BLaER1 treated with 17β-estradiol and CSF1 and Interleukin-3, amounts not matched to agents 10 nM and 100 nM (cell line): Measurements from ENCODE around the gene TNFAIP1.

Experiments used
- H3K27ac ChIP-seq, 11 experiments: shearing (Covaris generic); formaldehyde crosslinking; 2 replicates each; pipeline ENCODE4 v1.8.1; 2022
- H3K27me3 ChIP-seq, 11 experiments: shearing (Covaris generic); formaldehyde crosslinking; 2 replicates each; pipeline ENCODE4 v1.8.1; 2022
- H3K36me3 ChIP-seq, 11 experiments: shearing (Covaris generic); formaldehyde crosslinking; 2 replicates each; pipeline ENCODE4 v1.8.1; 2022
- H3K4me1 ChIP-seq, 10 experiments: shearing (Covaris generic); formaldehyde crosslinking; 2 replicates each; pipeline ENCODE4 v1.8.1; 2022
- H3K4me2 ChIP-seq, 11 experiments: shearing (Covaris generic); formaldehyde crosslinking; 2 replicates each; pipeline ENCODE4 v1.8.1; 2022
- H3K4me3 ChIP-seq, 10 experiments: shearing (Covaris generic); formaldehyde crosslinking; 2 replicates each; pipeline ENCODE4 v1.8.1; 2022
- H3K9ac ChIP-seq, 11 experiments: shearing (Covaris generic); formaldehyde crosslinking; 2 replicates each; pipeline ENCODE4 v1.8.1; 2022
- H3K9me3 ChIP-seq, 11 experiments: shearing (Covaris generic); formaldehyde crosslinking; replicated peaks in 1 of 11; 2 replicates each; pipeline ENCODE4 v1.8.1; 2022
- H4K20me1 ChIP-seq, 11 experiments: shearing (Covaris generic); formaldehyde crosslinking; 2 replicates each; pipeline ENCODE4 v1.8.1; 2022
- Cebpa-rat ChIP-seq, 11 experiments: shearing (Covaris generic); IDR thresholded peaks; 2 replicates each; pipeline ENCODE4 v1.8.1; 2022

TNFAIP1 gene

DNA sequence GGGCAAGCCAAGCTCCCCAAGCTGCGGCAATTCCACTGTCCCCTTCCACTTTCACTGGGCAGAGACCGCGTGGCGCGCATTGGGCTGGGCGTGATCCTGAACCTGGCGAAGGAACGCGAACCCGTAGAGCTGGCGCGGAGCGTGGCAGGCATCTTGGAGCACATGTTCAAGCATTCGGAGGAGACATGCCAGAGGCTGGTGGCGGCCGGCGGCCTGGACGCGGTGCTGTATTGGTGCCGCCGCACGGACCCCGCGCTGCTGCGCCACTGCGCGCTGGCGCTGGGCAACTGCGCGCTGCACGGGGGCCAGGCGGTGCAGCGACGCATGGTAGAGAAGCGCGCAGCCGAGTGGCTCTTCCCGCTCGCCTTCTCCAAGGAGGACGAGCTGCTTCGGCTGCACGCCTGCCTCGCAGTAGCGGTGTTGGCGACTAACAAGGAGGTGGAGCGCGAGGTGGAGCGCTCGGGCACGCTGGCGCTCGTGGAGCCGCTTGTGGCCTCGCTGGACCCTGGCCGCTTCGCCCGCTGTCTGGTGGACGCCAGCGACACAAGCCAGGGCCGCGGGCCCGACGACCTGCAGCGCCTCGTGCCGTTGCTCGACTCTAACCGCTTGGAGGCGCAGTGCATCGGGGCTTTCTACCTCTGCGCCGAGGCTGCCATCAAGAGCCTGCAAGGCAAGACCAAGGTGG lies 45.7 kb downstream of the TNFAIP1 start:
- H3K9me3 ChIP-seq, result no peaks in the 10 kb centered on the region
- no peak overlapping the region for H3K27ac ChIP-seq
- no peak overlapping the region for H3K4me2 ChIP-seq
- H3K27me3 ChIP-seq, result peaks cover 18 to 36% (median 29%) of the 10 kb centered on the region in 11 experiments
- peaks cover 17 to 32% (median 29%) of the 10 kb centered on the region in 10 experiments; a peak in 19 of 20 replicates for H3K4me1 ChIP-seq
- peaks cover 0 to 74% (median 14%) of the 10 kb centered on the region in 11 experiments; a peak in 13 of 22 replicates for H4K20me1 ChIP-seq
- H3K4me3 ChIP-seq, result no peak overlapping the region
- peaks cover 0 to 32% (median 13%) of the 10 kb centered on the region in 11 experiments; a peak in 17 of 22 replicates for H3K36me3 ChIP-seq
- no peak overlapping the region for H3K9ac ChIP-seq
- no peak for TF ChIP-seq Cebpa-rat (IDR thresholded peaks at IDR 0.05)

- H3K9ac ChIP-seq, result peak overlapping the region; percentile 20 to 76 (median 62)
- no peaks in the 10 kb centered on the region for H3K9me3 ChIP-seq
- peak overlapping the region in 8 of 11 experiments; percentile 4 to 58 (median 26); a peak in 9 of 22 replicates for H3K27ac ChIP-seq
- peak overlapping the region; percentile 52 to 70 (median 58) for H3K4me3 ChIP-seq
- peaks cover 18 to 47% (median 31%) of the 10 kb centered on the region in 11 experiments; a peak in 21 of 22 replicates for H3K36me3 ChIP-seq
- H4K20me1 ChIP-seq, result peaks cover 0 to 56% (median 8%) of the 10 kb centered on the region in 11 experiments; a peak in 11 of 22 replicates
- peaks cover 18 to 36% (median 29%) of the 10 kb centered on the region in 11 experiments for H3K27me3 ChIP-seq
- TF ChIP-seq Cebpa-rat (IDR thresholded peaks at IDR 0.05), result no peak
- peaks cover 17 to 32% (median 29%) of the 10 kb centered on the region in 10 experiments; a peak in 19 of 20 replicates for H3K4me1 ChIP-seq
- H3K4me2 ChIP-seq, result peak overlapping the region; percentile 81 to 98 (median 94)
These were observed 48.9 kb downstream of the TNFAIP1 start for GRCh38 chr17:28384281-28385036.

DNA sequence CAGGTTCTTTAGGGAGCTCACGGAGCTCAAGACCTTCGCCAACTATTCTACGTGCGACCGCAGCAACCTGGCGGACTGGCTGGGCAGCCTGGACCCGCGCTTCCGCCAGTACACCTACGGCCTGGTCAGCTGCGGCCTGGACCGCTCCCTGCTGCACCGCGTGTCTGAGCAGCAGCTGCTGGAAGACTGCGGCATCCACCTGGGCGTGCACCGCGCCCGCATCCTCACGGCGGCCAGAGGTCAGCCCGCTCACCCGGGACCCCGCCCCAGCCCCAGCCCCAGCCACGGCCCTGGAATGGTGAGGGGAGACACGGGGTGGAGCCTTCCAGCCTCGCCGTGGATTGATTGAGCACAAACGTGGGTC lies 49.5 kb downstream of the TNFAIP1 start:
- H3K4me1 ChIP-seq, result peaks cover 17 to 31% (median 29%) of the 10 kb centered on the region in 10 experiments; a peak in 19 of 20 replicates
- no peak overlapping the region for H3K27ac ChIP-seq
- peak overlapping the region; percentile 52 to 70 (median 58) for H3K4me3 ChIP-seq
- H3K27me3 ChIP-seq, result peaks cover 18 to 36% (median 29%) of the 10 kb centered on the region in 11 experiments
- peak overlapping the region in 9 of 11 experiments; percentile 55 to 76 (median 62); a peak in 12 of 22 replicates for H3K9ac ChIP-seq
- no peak for TF ChIP-seq Cebpa-rat (IDR thresholded peaks at IDR 0.05)
- H3K4me2 ChIP-seq, result peak overlapping the region; percentile 81 to 98 (median 94)
- peaks cover 23 to 53% (median 36%) of the 10 kb centered on the region in 11 experiments for H3K36me3 ChIP-seq
- H4K20me1 ChIP-seq, result peaks cover 0 to 52% (median 8%) of the 10 kb centered on the region in 11 experiments; a peak in 12 of 22 replicates
- H3K9me3 ChIP-seq, result no peaks in the 10 kb centered on the region

DNA sequence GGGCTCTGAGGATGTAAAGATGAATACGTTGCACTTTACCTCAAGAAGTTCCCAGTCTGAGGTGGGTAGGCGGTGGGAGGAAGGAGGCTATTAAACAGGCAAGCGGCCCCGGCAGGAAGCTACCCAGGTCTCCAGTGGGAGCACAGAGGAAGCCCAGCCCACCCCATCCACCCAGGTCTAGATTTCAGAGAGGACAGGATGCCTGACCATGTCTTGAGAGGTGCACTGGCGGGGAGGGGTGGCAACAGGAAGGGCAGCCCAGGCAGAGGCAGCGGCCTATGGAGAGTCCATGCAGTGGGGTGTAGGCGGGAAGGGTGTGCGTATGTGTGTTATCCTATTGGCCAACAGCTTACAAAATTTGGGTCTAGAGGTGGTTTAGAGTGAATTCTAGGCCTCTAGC lies 49.8 kb downstream of the TNFAIP1 start:
- Histone ChIP-seq H4K20me1 (peaks cover 0 to 48% (median 8%) of the 10 kb centered on the region in 11 experiments; a peak in 12 of 22 replicates), H3K36me3 (peaks cover 27 to 57% (median 40%) of the 10 kb centered on the region in 11 experiments), H3K9ac (peak overlapping the region in 2 of 11 experiments; percentile 55 to 60; a peak in 3 of 22 replicates), H3K4me1 (peaks cover 17 to 27% (median 25%) of the 10 kb centered on the region in 10 experiments; a peak in 19 of 20 replicates), H3K27ac (no peak overlapping the region), H3K27me3 (peaks cover 18 to 36% (median 29%) of the 10 kb centered on the region in 11 experiments), H3K9me3 (no peaks in the 10 kb centered on the region), H3K4me3 (peak overlapping the region in 2 of 10 experiments; percentile 59 to 60; a peak in 4 of 20 replicates), H3K4me2 (peak overlapping the region; percentile 81 to 98 (median 94); a peak in 20 of 22 replicates)
- no peak for TF ChIP-seq Cebpa-rat (IDR thresholded peaks at IDR 0.05)

- no peak overlapping the region for H3K4me3 ChIP-seq
- H3K27ac ChIP-seq, result no peak overlapping the region
- peaks cover 18 to 36% (median 29%) of the 10 kb centered on the region in 11 experiments for H3K27me3 ChIP-seq
- H3K4me1 ChIP-seq, result peaks cover 17 to 24% (median 23%) of the 10 kb centered on the region in 10 experiments; a peak in 19 of 20 replicates
- no peak overlapping the region for H3K4me2 ChIP-seq
- peaks cover 0 to 39% (median 4%) of the 10 kb centered on the region in 11 experiments; a peak in 11 of 22 replicates for H4K20me1 ChIP-seq
- H3K36me3 ChIP-seq, result peaks cover 36 to 61% (median 45%) of the 10 kb centered on the region in 11 experiments
- no peak overlapping the region for H3K9ac ChIP-seq
- no peaks in the 10 kb centered on the region for H3K9me3 ChIP-seq
- TF ChIP-seq Cebpa-rat (IDR thresholded peaks at IDR 0.05), result no peak
These were observed 50.8 kb downstream of the TNFAIP1 start for GRCh38 chr17:28386391-28386790.

DNA sequence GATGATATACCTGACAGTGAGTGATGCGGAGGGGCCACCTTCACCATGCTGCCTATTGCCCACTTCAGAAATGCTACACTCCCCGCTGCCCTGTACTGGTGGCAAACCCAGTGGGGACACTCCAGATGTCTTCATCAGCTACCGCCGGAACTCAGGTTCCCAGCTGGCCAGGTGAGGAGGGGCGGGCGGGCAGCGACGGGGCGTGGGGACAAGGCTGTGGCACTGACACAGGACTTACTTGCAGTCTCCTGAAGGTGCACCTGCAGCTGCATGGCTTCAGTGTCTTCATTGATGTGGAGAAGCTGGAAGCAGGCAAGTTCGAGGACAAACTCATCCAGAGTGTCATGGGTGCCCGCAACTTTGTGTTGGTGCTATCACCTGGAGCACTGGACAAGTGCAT lies 52.5 kb downstream of the TNFAIP1 start:
- Histone ChIP-seq H3K9ac (no peak overlapping the region), H3K9me3 (no peaks in the 10 kb centered on the region), H3K4me1 (peaks cover 17 to 24% (median 23%) of the 10 kb centered on the region in 10 experiments; a peak in 19 of 20 replicates), H4K20me1 (peaks cover 0 to 25% (median 4%) of the 10 kb centered on the region in 11 experiments; a peak in 6 of 22 replicates), H3K36me3 (peaks cover 49 to 73% (median 57%) of the 10 kb centered on the region in 11 experiments), H3K27me3 (peaks cover 18 to 31% (median 27%) of the 10 kb centered on the region in 11 experiments), H3K4me2 (no peak overlapping the region), H3K4me3 (no peak overlapping the region), H3K27ac (no peak overlapping the region)
- no peak for TF ChIP-seq Cebpa-rat (IDR thresholded peaks at IDR 0.05)

GRCh38 chr17:28390141-28390540 lies 54.6 kb downstream of the TNFAIP1 start:
- peaks cover 0 to 11% (median 8%) of the 10 kb centered on the region in 11 experiments; a peak in 16 of 22 replicates for H3K27me3 ChIP-seq
- no peaks in the 10 kb centered on the region for H3K9me3 ChIP-seq
- no peak overlapping the region for H3K4me3 ChIP-seq
- H4K20me1 ChIP-seq, result peaks cover 0 to 10% (median 0%) of the 10 kb centered on the region in 11 experiments; a peak in 6 of 22 replicates
- no peak overlapping the region for H3K27ac ChIP-seq
- no peak overlapping the region for H3K4me2 ChIP-seq
- no peak for TF ChIP-seq Cebpa-rat (IDR thresholded peaks at IDR 0.05)
- no peak overlapping the region for H3K9ac ChIP-seq
- H3K4me1 ChIP-seq, result peaks cover 4 to 20% (median 7%) of the 10 kb centered on the region in 10 experiments; a peak in 19 of 20 replicates
- H3K36me3 ChIP-seq, result peaks cover 55 to 93% (median 74%) of the 10 kb centered on the region in 11 experiments

DNA sequence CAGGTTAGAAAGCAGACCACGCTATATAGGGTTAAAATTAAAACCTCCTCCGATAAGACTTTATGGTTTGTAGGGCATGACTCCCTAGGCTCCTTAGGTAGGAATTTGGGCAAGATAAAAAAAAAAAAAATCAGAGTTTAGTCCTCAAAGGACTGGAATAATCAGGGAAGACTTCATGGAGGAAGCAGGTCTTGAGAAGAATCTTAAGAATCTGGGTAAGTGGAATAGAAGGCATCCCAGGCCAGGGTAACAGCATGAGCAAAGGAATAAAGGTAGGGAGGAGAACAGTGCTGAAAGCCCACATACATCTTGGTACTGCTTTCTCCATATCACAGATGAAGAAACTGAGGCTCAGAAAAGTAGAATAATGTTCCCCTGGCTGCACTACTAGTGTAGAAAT lies 55.0 kb downstream of the TNFAIP1 start:
- no peak for TF ChIP-seq Cebpa-rat (IDR thresholded peaks at IDR 0.05)
- H3K9ac ChIP-seq, result no peak overlapping the region
- peaks cover 0 to 20% (median 3%) of the 10 kb centered on the region in 10 experiments; a peak in 17 of 20 replicates for H3K4me1 ChIP-seq
- H4K20me1 ChIP-seq, result peaks cover 0 to 6% (median 0%) of the 10 kb centered on the region in 11 experiments; a peak in 6 of 22 replicates
- H3K27me3 ChIP-seq, result peaks cover 0 to 6% (median 3%) of the 10 kb centered on the region in 11 experiments; a peak in 13 of 22 replicates
- peaks cover 59 to 98% (median 78%) of the 10 kb centered on the region in 11 experiments for H3K36me3 ChIP-seq
- no peaks in the 10 kb centered on the region for H3K9me3 ChIP-seq
- H3K4me3 ChIP-seq, result no peak overlapping the region
- no peak overlapping the region for H3K4me2 ChIP-seq
- H3K27ac ChIP-seq, result no peak overlapping the region
